H1 (cell line): ENCODE results near the gene REPS2. TPM values are rescaled to one million over a fixed set of nuclear protein-coding genes. Genes with fewer than 3 reads are reported as not detected.

ENCODE experiments used
- CTCF ChIA-PET: fragments of 300-600 bp; sonication (Branson Sonifier 250); formaldehyde crosslinking; loops from one replicate; lab custom pipeline; 2021; ENCODE audit not compliant: partially characterized antibody; lab: Charles Lee
- POLR2A ChIA-PET: fragments of 300-600 bp; sonication (Branson Sonifier 250); formaldehyde crosslinking; loops from one replicate; lab custom pipeline; 2021; ENCODE audit warnings: inconsistent platforms; ENCODE audit not compliant: partially characterized antibody; lab: Charles Lee
- DNase-seq, 2 experiments: peaks; one replicate each; pipeline versions ENCODE4 v3.0.0 to v3.0.0-alpha.2; 2010 to 2022; ENCODE audit warnings: low spot score in 2 of 2, low read depth in 1 of 2, mixed read lengths in 1 of 2
- FAIRE-seq: peaks from 2 replicates; lab custom pipeline; 2011; peaks lifted over from hg19 to GRCh38; lab: Jason Lieb, UNC
- H2AFZ ChIP-seq: 2 replicates; pipeline ENCODE4 v1.8.1; 2012; ENCODE audit warnings: low read length, inconsistent platforms
- H2AK5ac ChIP-seq: 2 replicates; pipeline ENCODE4 v1.6.1; 2013; ENCODE audit warnings: low read depth, low read length
- H2BK120ac ChIP-seq: replicated peaks from 2 replicates; pipeline ENCODE3; 2013; ENCODE audit warnings: low read depth, low read length, inconsistent platforms
- H2BK12ac ChIP-seq: 2 replicates; pipeline ENCODE4 v1.6.1; 2013; ENCODE audit warnings: low read depth, low read length
- H2BK15ac ChIP-seq: 2 replicates; pipeline ENCODE4 v1.6.1; 2013; ENCODE audit warnings: low read length
- H2BK20ac ChIP-seq: 2 replicates; pipeline ENCODE4 v1.6.1; 2013; ENCODE audit warnings: low read length
- H2BK5ac ChIP-seq: 2 replicates; pipeline ENCODE4 v1.6.1; 2013; ENCODE audit warnings: low read depth, low read length
- H3K14ac ChIP-seq: 2 replicates; pipeline ENCODE4 v1.6.1; 2013; ENCODE audit warnings: inconsistent platforms; ENCODE audit not compliant: insufficient read length
- H3K18ac ChIP-seq: 2 replicates; pipeline ENCODE4 v1.6.1; 2013; ENCODE audit warnings: low read length; ENCODE audit errors: extremely low read depth
- H3K23ac ChIP-seq: 2 replicates; pipeline ENCODE4 v1.6.1; 2013; ENCODE audit warnings: inconsistent platforms; ENCODE audit not compliant: insufficient read length
- H3K23me2 ChIP-seq: 2 replicates; pipeline ENCODE4 v1.6.1; 2013; ENCODE audit warnings: low read depth, low read length
- H3K27ac ChIP-seq: 2 replicates; pipeline ENCODE4 v1.6.1; 2011; ENCODE audit warnings: low read depth, low read length, inconsistent platforms
- H3K27me3 ChIP-seq, 4 experiments: replicated peaks in 1 of 4; 1 replicate in 1 of 4; 2 replicates in 3 of 4; pipeline versions ENCODE4 v1.6.1 to v1.8.1; 2011 to 2013; ENCODE audit warnings: low read length in 3 of 4, mild to moderate bottlenecking in 3 of 4, inconsistent platforms in 2 of 4, mixed read lengths in 2 of 4, moderate library complexity in 1 of 4; ENCODE audit not compliant: control insufficient read depth in 3 of 4, insufficient read depth in 3 of 4; ENCODE audit errors: extremely low read depth in 1 of 4
- H3K36me3 ChIP-seq, 4 experiments: 2 replicates each; pipeline versions ENCODE4 v1.6.1 to v1.8.1; 2011 to 2013; ENCODE audit warnings: mild to moderate bottlenecking in 4 of 4, low read length in 3 of 4, moderate library complexity in 2 of 4, control low read depth in 1 of 4, inconsistent platforms in 1 of 4; ENCODE audit not compliant: insufficient read depth in 4 of 4, control insufficient read depth in 2 of 4
- H3K4ac ChIP-seq: replicated peaks from 2 replicates; pipeline ENCODE3; 2013; ENCODE audit warnings: low read length, low read depth, mixed read lengths, inconsistent platforms; ENCODE audit not compliant: insufficient read length
- H3K4me1 ChIP-seq, 4 experiments: replicated peaks in 1 of 4; 1 replicate in 1 of 4; 2 replicates in 3 of 4; pipeline versions ENCODE4 v1.6.1 to v1.8.1; 2011 to 2013; ENCODE audit warnings: low read length in 3 of 4, inconsistent platforms in 2 of 4, mixed read lengths in 1 of 4; ENCODE audit not compliant: insufficient read depth in 4 of 4, control insufficient read depth in 3 of 4
- H3K4me2 ChIP-seq, 2 experiments: 2 replicates each; pipeline versions ENCODE4 v1.6.1 to v1.8.1; 2011 to 2013; ENCODE audit warnings: low read depth in 2 of 2, low read length in 2 of 2, control low read depth in 1 of 2, inconsistent platforms in 1 of 2, mild to moderate bottlenecking in 1 of 2; ENCODE audit not compliant: insufficient read depth in 1 of 2
- H3K4me3 ChIP-seq, 4 experiments: fragments of 200-600, 300-600 bp in 1 of 4; sonication (generic), shearing (Covaris generic), sonication (Bioruptor Twin) in 1 of 4; 2 replicates each; pipeline versions ENCODE4 v1.5.1 to v1.8.1; 2011 to 2016; ENCODE audit warnings: low read length in 4 of 4, low read depth in 3 of 4, control low read depth in 2 of 4, inconsistent platforms in 2 of 4, mild to moderate bottlenecking in 2 of 4, mixed read lengths in 1 of 4, moderate library complexity in 1 of 4; ENCODE audit not compliant: insufficient read depth in 2 of 4; ENCODE audit errors: extremely low read depth in 1 of 4
- H3K56ac ChIP-seq: replicated peaks from 2 replicates; pipeline ENCODE3; 2013; ENCODE audit warnings: low read depth, mild to moderate bottlenecking, mixed read lengths, low read length, inconsistent platforms; ENCODE audit not compliant: insufficient read length
- H3K79me1 ChIP-seq: 2 replicates; pipeline ENCODE4 v1.6.1; 2013; ENCODE audit warnings: low read depth, low read length, control low read depth
- H3K79me2 ChIP-seq, 2 experiments: 2 replicates each; pipeline versions ENCODE4 v1.6.1 to v1.8.1; 2012 to 2013; ENCODE audit warnings: low read length in 2 of 2, mild to moderate bottlenecking in 2 of 2, inconsistent platforms in 1 of 2; ENCODE audit not compliant: insufficient read depth in 2 of 2, control insufficient read depth in 1 of 2
- H3K9ac ChIP-seq, 4 experiments: replicated peaks in 1 of 4; 1 replicate in 1 of 4; 2 replicates in 3 of 4; pipeline versions ENCODE4 v1.6.1 to v1.8.1; 2011 to 2013; ENCODE audit warnings: low read depth in 3 of 4, low read length in 3 of 4, control low read depth in 2 of 4, mild to moderate bottlenecking in 2 of 4, moderate library complexity in 2 of 4, inconsistent platforms in 1 of 4; ENCODE audit errors: extremely low read depth in 1 of 4
- H3K9me3 ChIP-seq, 2 experiments: 2 replicates each; pipeline versions ENCODE4 v1.6.1 to v1.8.1; 2012 to 2013; ENCODE audit warnings: mild to moderate bottlenecking in 2 of 2, moderate library complexity in 2 of 2, control low read depth in 1 of 2, inconsistent platforms in 1 of 2, low read depth in 1 of 2, low read length in 1 of 2, mixed read lengths in 1 of 2; ENCODE audit not compliant: insufficient read depth in 2 of 2
- H4K20me1 ChIP-seq, 2 experiments: replicated peaks in 1 of 2; 2 replicates each; pipeline versions ENCODE3 to v1.8.1; 2011 to 2013; ENCODE audit warnings: inconsistent platforms in 2 of 2, low read length in 2 of 2, mild to moderate bottlenecking in 1 of 2; ENCODE audit not compliant: insufficient read depth in 2 of 2, control insufficient read depth in 1 of 2
- H4K5ac ChIP-seq: 2 replicates; pipeline ENCODE4 v1.6.1; 2013; ENCODE audit warnings: low read length, low read depth, mixed read lengths, inconsistent platforms; ENCODE audit not compliant: insufficient read length
- H4K8ac ChIP-seq: 2 replicates; pipeline ENCODE4 v1.8.0; 2013; ENCODE audit warnings: mild to moderate bottlenecking, moderate library complexity, low read length, inconsistent platforms; ENCODE audit not compliant: insufficient read depth; ENCODE audit errors: extremely low read depth
- H4K91ac ChIP-seq: replicated peaks from 2 replicates; pipeline ENCODE3; 2013; ENCODE audit warnings: low read length, mixed read lengths, inconsistent platforms; ENCODE audit not compliant: insufficient read length
- CTBP2 ChIP-seq: IDR thresholded peaks from 2 replicates; pipeline ENCODE4 v1.7.0; 2011; ENCODE audit warnings: borderline replicate concordance, mild to moderate bottlenecking, moderate library complexity, mixed read lengths, low read length; ENCODE audit not compliant: insufficient read depth, insufficient read length
- NANOG ChIP-seq: IDR thresholded peaks from 2 replicates; pipeline ENCODE4 v1.6.1; 2011; ENCODE audit warnings: low read length, low read depth, mild to moderate bottlenecking, inconsistent platforms; ENCODE audit not compliant: insufficient read depth, poor library complexity, severe bottlenecking
- POLR2A ChIP-seq, 2 experiments: IDR thresholded peaks; 1 replicate in 1 of 2; 2 replicates in 1 of 2; pipeline ENCODE4 v1.6.1; 2011; ENCODE audit warnings: low read depth in 2 of 2, low read length in 2 of 2, mild to moderate bottlenecking in 2 of 2; ENCODE audit errors: control extremely low read depth in 1 of 2
- RAD21 ChIP-seq, 2 experiments: IDR thresholded peaks in 1 of 2; conservative IDR thresholded peaks in 1 of 2; 2 replicates each; pipeline ENCODE4 v1.6.1; 2011; ENCODE audit warnings: low read depth in 2 of 2, low read length in 2 of 2, improper control_type of control experiment in 1 of 2, inconsistent platforms in 1 of 2, mild to moderate bottlenecking in 1 of 2, moderate library complexity in 1 of 2
- SP2 ChIP-seq: IDR thresholded peaks from 2 replicates; pipeline ENCODE4 v1.6.1; 2012; ENCODE audit warnings: mild to moderate bottlenecking, low read length, inconsistent platforms
- SP4 ChIP-seq: IDR thresholded peaks from 2 replicates; pipeline ENCODE4 v1.6.1; 2012; ENCODE audit warnings: low read length, inconsistent platforms
- TBP ChIP-seq: IDR thresholded peaks from 2 replicates; pipeline ENCODE4 v1.6.1; 2011; ENCODE audit warnings: low read depth, low read length, improper control_type of control experiment
- WGBS, 2 experiments: shearing (Covaris generic) in 1 of 2; methylation state at CpG; one replicate each; pipeline versions ENCODE4 v1.1.6 to v1.1.7; 2013 to 2015; ENCODE audit warnings: low lambda C conversion rate in 2 of 2, mixed read lengths in 2 of 2, inconsistent platforms in 1 of 2, low coverage in 1 of 2, missing lambda C conversion rate in 1 of 2; ENCODE audit not compliant: insufficient replicate concordance in 2 of 2, insufficient coverage in 1 of 2, insufficient read length in 1 of 2; ENCODE audit errors: extremely low coverage in 1 of 2, missing lambda C conversion rate in 1 of 2; 5-methylcytosine and 5-hydroxymethylcytosine counted together
- polyA plus RNA-seq, 7 experiments: library from polyadenylated mRNA; depleted of rRNA in 3 of 7; stranded (reverse) in 5 of 7; unstranded in 2 of 7; fragments of >200 nt in 5 of 7; fragments of 200-250 nt in 2 of 7; gene quantifications; 1 replicate in 5 of 7; 2 replicates in 1 of 7; 4 replicates in 1 of 7; pipeline versions ENCODE4 v1.2.1 to v1.2.3, GENCODE V29; 2011 to 2013; ENCODE audit warnings: missing spikeins in 2 of 7, mixed read lengths in 2 of 7
- total RNA-seq: library from RNA; stranded (reverse); fragmentation: NEBNext Ultra II Directional; extraction: Animal tissue kit (Norgen Biotek cat#: 25700); gene quantifications from 2 replicates; pipeline ENCODE4 v1.2.1, GENCODE V29; 2021
- TF ChIP-seq, protein P1 (sequence below), 3 experiments: IDR thresholded peaks; 1 replicate in 2 of 3; 2 replicates in 1 of 3; pipeline versions ENCODE4 v1.5.1 to v1.6.1; 2011; ENCODE audit warnings: low read length in 3 of 3, mild to moderate bottlenecking in 3 of 3, inconsistent platforms in 2 of 3, low read depth in 1 of 3, moderate library complexity in 1 of 3; ENCODE audit not compliant: insufficient read depth in 1 of 3; ENCODE audit errors: control extremely low read depth in 1 of 3

Gene REPS2
- total and polyA plus RNA-seq, 2 of the 8 experiments (the other 6 are each of a cell fraction or from before 2014, with no cell fraction given), result 0.79 to 4.3 TPM

DNA sequence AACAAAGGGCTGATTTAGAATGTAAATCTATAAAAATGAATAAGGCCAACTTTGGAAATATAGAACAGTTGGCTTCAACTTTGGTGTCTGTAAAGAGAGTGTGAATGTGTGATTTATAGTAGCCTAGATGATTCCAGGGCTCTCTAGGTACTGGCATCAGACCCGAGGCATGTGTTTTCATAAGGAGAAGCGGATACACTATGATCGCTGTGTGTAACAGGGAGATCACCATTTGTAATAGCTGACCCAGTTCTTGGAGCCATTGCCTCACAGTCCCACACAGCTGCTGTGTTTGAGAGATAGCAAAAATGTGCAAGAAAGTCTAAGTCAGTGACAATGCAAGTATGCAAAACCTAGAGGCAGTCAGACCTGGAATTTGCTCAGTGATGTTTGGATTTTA lies 135.1 kb downstream of the REPS2 start:
- Histone ChIP-seq H3K23me2 (no peaks in the 10 kb centered on the region), H3K27ac (no peak overlapping the region), H3K4me1 (no peaks in the 10 kb centered on the region), H4K5ac (no peak overlapping the region), H2AFZ (no peak overlapping the region), H3K79me1 (no peaks in the 10 kb centered on the region), H4K20me1 (no peaks in the 10 kb centered on the region), H4K91ac (no peak overlapping the region), H2AK5ac (no peak overlapping the region), H3K4ac (no peak overlapping the region), H3K56ac (no peak overlapping the region), H2BK12ac (no peak overlapping the region), H3K4me3 (no peak overlapping the region), H4K8ac (no peak overlapping the region), H3K23ac (no peak overlapping the region), H3K9ac (no peak overlapping the region), H3K9me3 (no peaks in the 10 kb centered on the region), H3K27me3 (no peaks in the 10 kb centered on the region), H3K18ac (no peak overlapping the region), H2BK20ac (no peak overlapping the region), H3K79me2 (no peaks in the 10 kb centered on the region), H2BK15ac (no peak overlapping the region), H3K36me3 (no peaks in the 10 kb centered on the region), H3K14ac (no peak overlapping the region), H2BK5ac (no peak overlapping the region), H3K4me2 (no peak overlapping the region), H2BK120ac (no peak overlapping the region)
- TF ChIP-seq RAD21 (IDR thresholded peaks at IDR 0.05 in 1 of 2, conservative IDR thresholded peaks at IDR 0.05 in 1 of 2; ENCODE audit: low read depth in 2 of 2, low read length in 2 of 2) (no peak), TBP (no peak), NANOG (no peak), SP2 (no peak), CTBP2 (no peak), POLR2A (IDR thresholded peaks at IDR 0.05; ENCODE audit: control extremely low read depth in 1 of 2, low read depth in 2 of 2, low read length in 2 of 2) (no peak), SP4 (no peak)
- TF ChIP-seq, protein P1, sequence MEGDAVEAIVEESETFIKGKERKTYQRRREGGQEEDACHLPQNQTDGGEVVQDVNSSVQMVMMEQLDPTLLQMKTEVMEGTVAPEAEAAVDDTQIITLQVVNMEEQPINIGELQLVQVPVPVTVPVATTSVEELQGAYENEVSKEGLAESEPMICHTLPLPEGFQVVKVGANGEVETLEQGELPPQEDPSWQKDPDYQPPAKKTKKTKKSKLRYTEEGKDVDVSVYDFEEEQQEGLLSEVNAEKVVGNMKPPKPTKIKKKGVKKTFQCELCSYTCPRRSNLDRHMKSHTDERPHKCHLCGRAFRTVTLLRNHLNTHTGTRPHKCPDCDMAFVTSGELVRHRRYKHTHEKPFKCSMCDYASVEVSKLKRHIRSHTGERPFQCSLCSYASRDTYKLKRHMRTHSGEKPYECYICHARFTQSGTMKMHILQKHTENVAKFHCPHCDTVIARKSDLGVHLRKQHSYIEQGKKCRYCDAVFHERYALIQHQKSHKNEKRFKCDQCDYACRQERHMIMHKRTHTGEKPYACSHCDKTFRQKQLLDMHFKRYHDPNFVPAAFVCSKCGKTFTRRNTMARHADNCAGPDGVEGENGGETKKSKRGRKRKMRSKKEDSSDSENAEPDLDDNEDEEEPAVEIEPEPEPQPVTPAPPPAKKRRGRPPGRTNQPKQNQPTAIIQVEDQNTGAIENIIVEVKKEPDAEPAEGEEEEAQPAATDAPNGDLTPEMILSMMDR (IDR thresholded peaks at IDR 0.05; ENCODE audit: control extremely low read depth in 1 of 3, insufficient read depth in 1 of 3, low read depth in 1 of 3, low read length in 3 of 3), result no peak
- FAIRE-seq (no peak), DNase-seq (no peak)
- ChIA-PET CTCF (interaction anchor here (0.7 to 3.1 kb wide), 12 partner anchors 7 to 1969 kb away, joined by 3 to 24 read pairs (median 3); no protein-coding TSS in a partner anchor), POLR2A (no interaction called here)
- 95% methylated on average over 3 of the region's 3 CpGs; no CpG with 5 or more reads in 1 of the 2 experiments for WGBS, 2 experiments
